ENCODE data around the gene ABLIM2. TPM values are rescaled to one million over a fixed set of nuclear protein-coding genes. Genes with fewer than 3 reads are reported as not detected.

Gene ABLIM2
- total RNA-seq, 1 experiment from 2014 or later = 6.1 TPM

DNA sequence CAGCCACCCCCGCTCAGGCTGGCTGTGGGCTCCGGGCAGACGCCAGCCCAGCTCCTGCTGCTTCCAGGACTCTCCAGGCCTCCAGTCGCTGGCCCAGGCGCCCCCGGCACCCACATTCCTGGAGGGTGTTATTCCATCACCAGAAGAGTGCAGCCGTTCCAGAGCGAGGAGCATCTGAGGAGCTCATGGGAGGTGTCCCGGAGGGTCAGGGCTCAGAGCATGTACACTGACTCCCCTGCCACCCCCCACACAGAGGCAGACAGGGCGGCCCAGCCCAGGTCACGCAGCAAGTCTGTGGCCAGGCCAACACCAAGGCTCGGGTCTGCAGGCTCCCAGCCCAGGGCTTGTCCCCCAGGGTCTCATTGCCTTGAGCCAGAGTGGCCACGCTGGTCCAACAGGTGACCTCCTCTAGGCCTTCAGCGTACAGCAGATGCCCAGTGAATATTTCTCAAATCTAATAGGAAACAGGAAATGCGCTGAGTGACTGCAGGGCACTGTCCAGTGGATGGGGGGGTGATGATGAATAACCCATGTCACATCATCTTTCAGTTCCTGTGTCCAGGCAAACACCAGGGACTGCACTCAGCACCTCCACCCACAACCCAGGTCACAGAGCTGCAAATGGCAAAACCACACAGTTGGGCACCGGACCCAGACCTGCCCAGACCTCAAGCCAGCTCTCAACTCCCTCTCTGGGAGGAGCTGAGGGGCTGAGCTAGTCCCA, 37.2 kb downstream of the ABLIM2 start:
- Histone ChIP-seq H3K4me3 (replicated peaks in 1 of 2; ENCODE audit: low read depth in 1 of 2, low read length in 2 of 2) (no peak overlapping the region), H4K20me1 (ENCODE audit: insufficient read depth) (no peaks in the 10 kb centered on the region), H3K9ac (ENCODE audit: low read length) (no peak overlapping the region), H3K4me2 (ENCODE audit: low read length) (no peak overlapping the region), H3K79me2 (ENCODE audit: insufficient read depth, low read length) (no peaks in the 10 kb centered on the region), H3K27me3 (ENCODE audit: insufficient read depth, low read length) (no peaks in the 10 kb centered on the region), H2AFZ (ENCODE audit: low read depth, low read length, poor library complexity, severe bottlenecking) (no peak overlapping the region), H3K9me2 (ENCODE audit: insufficient read depth) (no peaks in the 10 kb centered on the region), H3K36me3 (ENCODE audit: control insufficient read depth in 1 of 2, insufficient read depth in 2 of 2, low read length in 2 of 2) (no peaks in the 10 kb centered on the region), H3K4me1 (ENCODE audit: control insufficient read depth in 1 of 2, insufficient read depth in 2 of 2, low read length in 2 of 2) (peaks cover 3 to 13% of the 10 kb centered on the region in 2 experiments; a peak in 3 of 4 replicates), H3K9me3 (ENCODE audit: control insufficient read depth in 1 of 2, insufficient read depth in 1 of 2, low read depth in 1 of 2, low read length in 2 of 2) (no peaks in the 10 kb centered on the region), H3K27ac (ENCODE audit: low read depth, low read length) (no peak overlapping the region)
- no peak for DNase-seq (ENCODE audit: low read depth, low spot score)
- TF ChIP-seq CEBPB (IDR thresholded peaks at IDR 0.05; ENCODE audit: low read depth) (no peak), CTCF (IDR thresholded peaks at IDR 0.05 in 2 of 3, conservative IDR thresholded peaks at IDR 0.05 in 1 of 3; ENCODE audit: borderline replicate concordance in 1 of 3, insufficient read depth in 1 of 3, low read depth in 2 of 3, low read length in 2 of 3) (no peak), TCF7L2 (IDR thresholded peaks at IDR 0.05; ENCODE audit: borderline replicate concordance, extremely low read depth, insufficient read depth, insufficient read length) (no peak), CBX3 (IDR thresholded peaks at IDR 0.05; ENCODE audit: low read depth) (no peak), SP1 (IDR thresholded peaks at IDR 0.05; ENCODE audit: low read depth) (no peak), SRF (IDR thresholded peaks at IDR 0.05; ENCODE audit: low read depth) (no peak), EZH2phosphoT487 (IDR thresholded peaks at IDR 0.05; ENCODE audit: borderline replicate concordance) (no peak), JUND (IDR thresholded peaks at IDR 0.05) (no peak), EZH2 (IDR thresholded peaks at IDR 0.05) (no peak), ZNF274 (IDR thresholded peaks at IDR 0.05; ENCODE audit: low read depth, low read length) (no peak), ZFX (IDR thresholded peaks at IDR 0.05) (no peak), POLR2AphosphoS5 (IDR thresholded peaks at IDR 0.05; ENCODE audit: low read depth, low read length) (no peak), EGR1 (IDR thresholded peaks at IDR 0.05; ENCODE audit: low read depth) (no peak), FOSL1 (IDR thresholded peaks at IDR 0.05; ENCODE audit: low read depth) (no peak), ATF3 (IDR thresholded peaks at IDR 0.05) (no peak), ELF1 (IDR thresholded peaks at IDR 0.05; ENCODE audit: borderline replicate concordance, low read depth) (no peak), RAD21 (IDR thresholded peaks at IDR 0.05; ENCODE audit: low read depth) (no peak), POLR2A (IDR thresholded peaks at IDR 0.05; ENCODE audit: borderline replicate concordance, extremely low read depth, insufficient read depth, insufficient read length) (no peak)
- TF ChIP-seq, protein P1, sequence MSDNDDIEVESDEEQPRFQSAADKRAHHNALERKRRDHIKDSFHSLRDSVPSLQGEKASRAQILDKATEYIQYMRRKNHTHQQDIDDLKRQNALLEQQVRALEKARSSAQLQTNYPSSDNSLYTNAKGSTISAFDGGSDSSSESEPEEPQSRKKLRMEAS (IDR thresholded peaks at IDR 0.05) = no peak
- ChIA-PET CTCF (no interaction called here), POLR2A (no interaction called here), RAD21 (ENCODE audit: low non-redundant PET in 1 of 2, low total read pairs in 2 of 2, uncharacterized antibody in 2 of 2, unreplicated experiment in 2 of 2) (no interaction called here)
- ATAC-seq = no peak
- BruUV-seq (replicated peaks) = no TSS peak
- intact Hi-C loops (cut with micrococcal nuclease) = no loop called here
